ENCODE results near the gene TRAPPC6A. TPM values are rescaled to one million over a fixed set of nuclear protein-coding genes. Genes with fewer than 3 reads are reported as not detected.

The TRAPPC6A gene
- total and polyA plus RNA-seq, 2 experiments from 2014 or later = 29.4 to 74.7 TPM

DNA sequence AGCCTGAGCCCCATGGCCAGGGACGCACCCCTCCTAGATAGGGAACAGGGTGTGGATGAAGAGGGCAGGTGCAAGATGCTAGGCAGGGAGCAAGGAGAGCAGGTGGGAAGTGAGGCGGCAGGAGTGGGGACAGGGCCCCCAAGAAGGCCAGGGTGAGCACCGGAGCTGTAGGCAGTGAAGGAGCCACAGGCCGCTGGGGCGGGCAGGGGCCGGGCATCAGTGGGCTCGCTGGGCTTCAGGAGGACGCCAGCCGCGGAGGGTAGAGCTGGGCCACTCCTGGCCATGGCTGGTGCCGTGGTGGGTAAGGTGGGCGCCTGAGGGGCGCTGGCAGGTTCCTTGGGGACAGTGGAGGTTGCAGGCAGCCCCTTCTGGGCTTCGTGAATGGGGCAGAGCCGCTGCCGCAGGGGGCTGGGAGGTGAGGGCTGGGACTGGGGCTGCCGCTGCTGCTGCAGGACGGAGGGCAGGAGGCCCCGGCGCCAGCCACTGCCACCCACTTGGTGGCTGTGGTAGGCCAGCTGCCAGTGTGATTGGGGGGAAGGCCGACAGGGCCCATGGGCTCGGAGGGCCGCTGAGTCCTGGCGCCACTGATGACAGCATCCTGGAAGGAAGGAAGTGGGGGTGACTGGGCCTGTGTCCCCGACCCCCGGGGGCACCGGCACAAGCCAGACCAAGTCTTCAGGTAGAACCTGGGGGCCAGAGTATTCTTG lies 19.4 kb downstream of the TRAPPC6A start:
- H3K4me1 ChIP-seq (ENCODE audit: insufficient read depth) = no peaks in the 10 kb centered on the region; the same call in 1 of the 2 replicates
- H3K27me3 Mint-ChIP-seq (ENCODE audit: insufficient read depth, low read depth, poor library complexity) = peaks cover 34% of the 10 kb centered on the region
- ATAC-seq = no peak
- TF ChIP-seq ZNF114 (CRISPR knock-in tag; IDR thresholded peaks at IDR 0.05) (no peak), ZNF331 (CRISPR knock-in tag; IDR thresholded peaks at IDR 0.05; ENCODE audit: low read depth) (no peak), STAT1 (IDR thresholded peaks at IDR 0.05; ENCODE audit: unreplicated experiment) (no peak), CTCF (conservative IDR thresholded peaks at IDR 0.05; ENCODE audit: low read depth in 2 of 2) (no peak), NANOG (IDR thresholded peaks at IDR 0.05; ENCODE audit: borderline replicate concordance) (no peak), EZH2phosphoT487 (IDR thresholded peaks at IDR 0.05; ENCODE audit: unreplicated experiment) (no peak), ZNF462 (CRISPR knock-in tag; IDR thresholded peaks at IDR 0.05) (no peak), POLR2AphosphoS5 (IDR thresholded peaks at IDR 0.05; ENCODE audit: low read depth) (no peak)
- no peaks in the 10 kb centered on the region; the same call in 1 of the 2 replicates for H4K20me1 ChIP-seq (replicated peaks; ENCODE audit: insufficient read depth)
- no peak overlapping the region for H3K27ac ChIP-seq (ENCODE audit: low read depth)
- H3K27me3 ChIP-seq (ENCODE audit: insufficient read depth) = peaks cover 18% of the 10 kb centered on the region
- H3K4me1 Mint-ChIP-seq = peaks cover 20% of the 10 kb centered on the region
- no peaks in the 10 kb centered on the region for H3K79me2 ChIP-seq (replicated peaks; ENCODE audit: insufficient read depth)
- no peak overlapping the region for H3K4me3 ChIP-seq
- H3K36me3 Mint-ChIP-seq (ENCODE audit: low read depth) = no peaks in the 10 kb centered on the region; the same call in 2 of the 3 replicates
- H3K27ac Mint-ChIP-seq = no peak overlapping the region
- no peak overlapping the region for H2AFZ ChIP-seq
- H3K9me3 Mint-ChIP-seq = peaks cover 3% of the 10 kb centered on the region; the same call in 1 of the 3 replicates
- H3K36me3 ChIP-seq (ENCODE audit: insufficient read depth) = no peaks in the 10 kb centered on the region
- H3K4me3 Mint-ChIP-seq = no peak overlapping the region
- no peaks in the 10 kb centered on the region for H3K9me2 ChIP-seq (ENCODE audit: insufficient read depth)
- H3F3A ChIP-seq (replicated peaks; ENCODE audit: low read depth) = no peaks in the 10 kb centered on the region
- no peak overlapping the region for H3K4me2 ChIP-seq
- DNase-seq (ENCODE audit: low spot score) = no peak
